ENCODE data around the gene ZZZ3. TPM values are rescaled to one million over a fixed set of nuclear protein-coding genes. Genes with fewer than 3 reads are reported as not detected.

Gene ZZZ3
- total and polyA plus RNA-seq, 2 of the 8 experiments (the other 6 are each of a cell fraction or from before 2014, with no cell fraction given), result 12.8 to 54.6 TPM

- TF ChIP-seq CHD7 (IDR thresholded peaks at IDR 0.05; ENCODE audit: insufficient replicate concordance, low read length) (no peak), CREB1 (IDR thresholded peaks at IDR 0.05) (no peak), FOSL1 (IDR thresholded peaks at IDR 0.05; ENCODE audit: insufficient read depth, low read depth, low read length) (no peak), POLR2A (IDR thresholded peaks at IDR 0.05; ENCODE audit: control extremely low read depth in 1 of 2, low read depth in 2 of 2, low read length in 2 of 2) (no peak), E2F6 (IDR thresholded peaks at IDR 0.05) (no peak), SIRT6 (IDR thresholded peaks at IDR 0.05; ENCODE audit: low read length) (no peak), MAX (IDR thresholded peaks at IDR 0.05) (no peak), BRCA1 (IDR thresholded peaks at IDR 0.05; ENCODE audit: low read depth, low read length) (no peak)
These were observed 29.4 kb downstream of the ZZZ3 start (continued) for GRCh38 chr1:77652970-77653516.

All from H1 (cell line).